SK-N-SH (cell line): ENCODE results near the gene CHCHD6. TPM values are rescaled to one million over a fixed set of nuclear protein-coding genes. Genes with fewer than 3 reads are reported as not detected.

Source experiments
- CTCF ChIA-PET: fragments of 300-600, 350-600 bp; formaldehyde crosslinking; extraction: SDS; loops from one replicate; lab custom pipeline; 2021; lab: Yijun Ruan, JAX
- POLR2A ChIA-PET: fragments of 350-600 bp; sonication (Branson Sonifier 250); formaldehyde crosslinking; extraction: SDS; loops from one replicate; lab custom pipeline; 2020; ENCODE audit warnings: antibody characterized with exemption, inconsistent platforms; lab: Yijun Ruan, JAX
- DNase-seq: peaks from one replicate; pipeline ENCODE4 v3.0.0; 2012
- H2AFZ ChIP-seq: fragments of 200-600 bp; sonication (generic); 2 replicates; pipeline ENCODE4 v1.8.1; 2016; ENCODE audit warnings: antibody characterized with exemption, mild to moderate bottlenecking, low read depth
- H3F3A ChIP-seq: fragments of 200-600 bp; sonication (generic); replicated peaks from 2 replicates; pipeline ENCODE3; 2016; ENCODE audit warnings: antibody characterized with exemption, mild to moderate bottlenecking; ENCODE audit not compliant: insufficient read depth
- H3K27ac ChIP-seq, 2 experiments: fragments of 200-500 bp in 1 of 2; fragments of 200-600 bp in 1 of 2; sonication (Bioruptor generic) in 1 of 2; sonication (generic), shearing (Covaris generic) in 1 of 2; 2 replicates each; pipeline versions ENCODE4 v1.5.1 to v1.6.1; 2014 to 2016; ENCODE audit warnings: low read depth in 2 of 2, inconsistent platforms in 1 of 2, low read length in 1 of 2, mild to moderate bottlenecking in 1 of 2, mixed read lengths in 1 of 2
- H3K27me3 ChIP-seq: fragments of 200-600 bp; sonication (generic), shearing (Covaris generic); 2 replicates; pipeline ENCODE4 v1.6.1; 2016; ENCODE audit warnings: mixed run types; ENCODE audit not compliant: insufficient read depth
- H3K36me3 ChIP-seq, 2 experiments: fragments of 200-500 bp in 1 of 2; fragments of 200-600 bp in 1 of 2; sonication (Bioruptor generic) in 1 of 2; sonication (generic) in 1 of 2; replicated peaks in 1 of 2; 2 replicates each; pipeline versions ENCODE3 to v1.5.1; 2014 to 2016; ENCODE audit warnings: low read length in 1 of 2, mild to moderate bottlenecking in 1 of 2; ENCODE audit not compliant: insufficient read depth in 2 of 2, control insufficient read depth in 1 of 2
- H3K4me1 ChIP-seq, 2 experiments: fragments of 200-500 bp in 1 of 2; fragments of 200-600 bp in 1 of 2; sonication (Bioruptor generic) in 1 of 2; sonication (generic), shearing (Covaris generic) in 1 of 2; 2 replicates each; pipeline versions ENCODE4 v1.5.1 to v1.6.1; 2014 to 2016; ENCODE audit warnings: low read depth in 1 of 2, low read length in 1 of 2, mixed run types in 1 of 2; ENCODE audit not compliant: insufficient read depth in 2 of 2, control insufficient read depth in 1 of 2
- H3K4me2 ChIP-seq: fragments of 200-600 bp; sonication (generic), shearing (Covaris generic); 2 replicates; pipeline ENCODE4 v1.6.1; 2017; ENCODE audit warnings: mixed run types
- H3K4me3 ChIP-seq, 2 experiments: fragments of 200-500 bp in 1 of 2; fragments of 200-600 bp in 1 of 2; sonication (Bioruptor generic) in 1 of 2; sonication (generic), shearing (Covaris generic) in 1 of 2; 2 replicates each; pipeline versions ENCODE4 v1.5.1 to v1.8.1; 2014 to 2016; ENCODE audit warnings: low read depth in 2 of 2, inconsistent platforms in 1 of 2, low read length in 1 of 2, mild to moderate bottlenecking in 1 of 2, mixed read lengths in 1 of 2, moderate library complexity in 1 of 2
- H3K79me2 ChIP-seq: fragments of 200-600 bp; sonication (generic); 2 replicates; pipeline ENCODE4 v1.8.1; 2017; ENCODE audit warnings: mild to moderate bottlenecking; ENCODE audit not compliant: insufficient read depth
- H3K9ac ChIP-seq: fragments of 200-600 bp; sonication (generic); 2 replicates; pipeline ENCODE4 v1.6.1; 2017; ENCODE audit warnings: mixed run types
- H3K9me2 ChIP-seq: fragments of 200-600 bp; sonication (generic); 2 replicates; pipeline ENCODE4 v1.6.1; 2017; ENCODE audit warnings: mixed run types
- H3K9me3 ChIP-seq: fragments of 200-600 bp; sonication (generic); 2 replicates; pipeline ENCODE4 v1.6.1; 2017; ENCODE audit warnings: mixed run types, mild to moderate bottlenecking, moderate library complexity
- H4K20me1 ChIP-seq: fragments of 200-600 bp; sonication (generic); 2 replicates; pipeline ENCODE4 v1.6.1; 2017; ENCODE audit warnings: mild to moderate bottlenecking, mixed run types; ENCODE audit not compliant: insufficient read depth
- CTCF ChIP-seq: fragments of 200-600 bp; sonication (generic); IDR thresholded peaks from 2 replicates; pipeline ENCODE4 v1.6.1; 2017; ENCODE audit warnings: antibody characterized with exemption, mild to moderate bottlenecking, moderate library complexity
- FOSL2 ChIP-seq: IDR thresholded peaks from 2 replicates; pipeline ENCODE4 v1.4.0; 2012; ENCODE audit warnings: low read depth, mild to moderate bottlenecking, moderate library complexity, borderline replicate concordance
- FOXJ3 ChIP-seq: sonication (generic); formaldehyde crosslinking; IDR thresholded peaks from 2 replicates; pipeline ENCODE4 v1.5.1; 2020; ENCODE audit warnings: mild to moderate bottlenecking, missing genetic modification reagents
- GABPA ChIP-seq: IDR thresholded peaks from 2 replicates; pipeline ENCODE4 v1.4.0; 2012; ENCODE audit warnings: low read depth, mild to moderate bottlenecking
- MAX ChIP-seq: IDR thresholded peaks from 2 replicates; pipeline ENCODE4 v1.4.0; 2012; ENCODE audit warnings: low read depth
- RAD21 ChIP-seq: IDR thresholded peaks from 2 replicates; pipeline ENCODE4 v1.6.1; 2012; ENCODE audit warnings: mild to moderate bottlenecking, low read length
- RCOR1 ChIP-seq: fragments of 150-350 bp; IDR thresholded peaks from 2 replicates; pipeline ENCODE4 v1.6.1; 2017; ENCODE audit warnings: antibody characterized with exemption, low read length
- REST ChIP-seq: IDR thresholded peaks from 2 replicates; pipeline ENCODE4 v1.6.1; 2012; ENCODE audit warnings: mild to moderate bottlenecking, low read depth, low read length, moderate library complexity
- RFX5 ChIP-seq: IDR thresholded peaks from 2 replicates; pipeline ENCODE4 v1.6.1; 2012; ENCODE audit warnings: mild to moderate bottlenecking, improper control_type of control experiment, low read length
- SMC3 ChIP-seq: IDR thresholded peaks from 2 replicates; pipeline ENCODE4 v1.6.1; 2012; ENCODE audit warnings: low read depth, low read length, improper control_type of control experiment
- TEAD4 ChIP-seq: IDR thresholded peaks from 2 replicates; pipeline ENCODE4 v1.4.0; 2012; ENCODE audit warnings: mild to moderate bottlenecking, borderline replicate concordance; ENCODE audit not compliant: insufficient read depth
- USF1 ChIP-seq: IDR thresholded peaks from 2 replicates; pipeline ENCODE4 v1.4.0; 2012; ENCODE audit warnings: low read depth, borderline replicate concordance
- YY1 ChIP-seq: IDR thresholded peaks from 2 replicates; pipeline ENCODE4 v1.4.0; 2012; ENCODE audit warnings: low read depth, mild to moderate bottlenecking
- ZBTB33 ChIP-seq: IDR thresholded peaks from 2 replicates; pipeline ENCODE4 v1.4.0; 2012; ENCODE audit warnings: low read depth, borderline replicate concordance
- WGBS: methylation state at CpG from one replicate; pipeline ENCODE4 v1.1.6; 2017; ENCODE audit warnings: low lambda C conversion rate; 5-methylcytosine and 5-hydroxymethylcytosine counted together
- polyA plus RNA-seq, 3 experiments: library from polyadenylated mRNA; depleted of rRNA; stranded (reverse); fragments of >200 nt; gene quantifications; 2 replicates each; pipeline ENCODE4 v1.2.3, GENCODE V29; 2012

CHCHD6 gene
- polyA plus RNA-seq, 1 of the 3 experiments (the other 2 are of a cell fraction) = 42.5 TPM

- no peak for TF ChIP-seq RAD21
- TF ChIP-seq RCOR1 = no peak
- no peak for TF ChIP-seq GABPA
- TF ChIP-seq, all 33 proteins: peak for 0
Measured at GRCh38 chr3:126952261-126952982, 248.4 kb downstream of the CHCHD6 start (continued).

- Histone ChIP-seq H3K9ac (no peak overlapping the region), H3K27ac (no peak overlapping the region), H4K20me1 (no peaks in the 10 kb centered on the region), H3K4me2 (no peak overlapping the region), H3K9me3 (no peaks in the 10 kb centered on the region), H2AFZ (no peak overlapping the region), H3K79me2 (no peaks in the 10 kb centered on the region), H3K9me2 (no peaks in the 10 kb centered on the region), H3K4me1 (peaks cover 0 to 3% of the 10 kb centered on the region in 2 experiments; a peak in 1 of 4 replicates), H3K36me3 (no peaks in the 10 kb centered on the region), H3F3A (no peaks in the 10 kb centered on the region), H3K4me3 (no peak overlapping the region)
- POLR2A ChIA-PET = no interaction called here
- DNase-seq = no peak
- WGBS = 91% methylated on average over 9 of the region's 12 CpGs
- TF ChIP-seq FOSL2 (no peak), RFX5 (no peak), CTCF (no peak), REST (no peak), USF1 (no peak), FOXJ3 (CRISPR knock-in tag) (no peak), TEAD4 (no peak), YY1 (no peak), SMC3 (no peak), ZBTB33 (no peak), MAX (no peak)
- TF ChIP-seq, all 33 proteins: peak for 0
- CTCF ChIA-PET = interaction anchor here (1.0 to 2.0 kb wide), 5 partner anchors 14 to 503 kb away, joined by 3 to 5 read pairs (median 3); partner anchors contain the start of gene PLXNA1
- no peaks in the 10 kb centered on the region for H3K27me3 ChIP-seq
Measured at GRCh38 chr3:126952983-126953660, 249.1 kb downstream of the CHCHD6 start.
